Hepatocyte (in vitro differentiated cells): ENCODE data around the gene ADAM8.

Source experiments
- CTCF ChIP-seq: fragments of 200-600 bp; sonication (generic); IDR thresholded peaks from 2 replicates; pipeline ENCODE4 v1.5.1; 2016; ENCODE audit warnings: antibody characterized with exemption, mild to moderate bottlenecking; ENCODE audit not compliant: poor library complexity
- EZH2 ChIP-seq: fragments of 200-600 bp; sonication (generic); IDR thresholded peaks from 2 replicates; pipeline ENCODE4 v1.6.1; 2016; ENCODE audit warnings: antibody characterized with exemption, mild to moderate bottlenecking, borderline replicate concordance
- EZH2phosphoT487 ChIP-seq: fragments of 200-600 bp; sonication (generic); IDR thresholded peaks from one replicate; pipeline ENCODE4 v1.6.1; 2018; ENCODE audit warnings: antibody characterized with exemption, mild to moderate bottlenecking, low read depth, moderate library complexity; ENCODE audit not compliant: unreplicated experiment, severe bottlenecking

GRCh38 chr10:133260895-133261725 is 15.6 kb downstream of the ADAM8 start:
- TF ChIP-seq CTCF (no peak), EZH2 (no peak), EZH2phosphoT487 (no peak)
